Endodermal cell (in vitro differentiated cells): ENCODE results near the gene ALDH1A3. TPM values are rescaled to one million over a fixed set of nuclear protein-coding genes. Genes with fewer than 3 reads are reported as not detected.

Experiments used
- DNase-seq: peaks from one replicate; pipeline ENCODE4 v3.0.0-alpha.2; 2017
- H3K27ac ChIP-seq: 2 replicates; pipeline ENCODE4 v1.5.1; 2013; ENCODE audit warnings: mild to moderate bottlenecking, low read depth, low read length, moderate library complexity
- H3K27me3 ChIP-seq: 2 replicates; pipeline ENCODE4 v1.6.1; 2013; ENCODE audit warnings: mild to moderate bottlenecking, low read length, moderate library complexity; ENCODE audit not compliant: insufficient read depth, control insufficient read depth, poor library complexity, severe bottlenecking
- H3K36me3 ChIP-seq: 2 replicates; pipeline ENCODE4 v1.7.0; 2013; ENCODE audit warnings: mild to moderate bottlenecking, low read length, moderate library complexity; ENCODE audit not compliant: control insufficient read depth, insufficient read depth
- H3K4me1 ChIP-seq: one replicate; pipeline ENCODE4 v1.7.0; 2013; ENCODE audit warnings: low read length; ENCODE audit not compliant: control insufficient read depth, insufficient read depth
- H3K4me3 ChIP-seq: 2 replicates; pipeline ENCODE4 v1.5.1; 2013; ENCODE audit warnings: mild to moderate bottlenecking, low read length, moderate library complexity
- H3K9ac ChIP-seq: 2 replicates; pipeline ENCODE4 v1.6.1; 2013; ENCODE audit warnings: mild to moderate bottlenecking, low read length, moderate library complexity; ENCODE audit not compliant: poor library complexity, severe bottlenecking; ENCODE audit errors: extremely low read depth
- H3K9me3 ChIP-seq: 2 replicates; pipeline ENCODE4 v1.6.1; 2013; ENCODE audit warnings: mild to moderate bottlenecking, low read length, moderate library complexity; ENCODE audit not compliant: control insufficient read depth
- H3K27ac Mint-ChIP-seq: 2 replicates; pipeline ENCODE4 v1.8.0; 2020; ENCODE audit warnings: mixed read lengths
- H3K27me3 Mint-ChIP-seq: 2 replicates; pipeline ENCODE4 v1.8.0; 2021; ENCODE audit warnings: mild to moderate bottlenecking, mixed read lengths; ENCODE audit not compliant: insufficient read depth
- H3K36me3 Mint-ChIP-seq: 2 replicates; pipeline ENCODE4 v1.8.0; 2020; ENCODE audit warnings: low read depth, mixed read lengths
- H3K4me1 Mint-ChIP-seq: 2 replicates; pipeline ENCODE4 v1.8.0; 2020; ENCODE audit warnings: mixed read lengths
- H3K4me3 Mint-ChIP-seq: 2 replicates; pipeline ENCODE4 v1.8.0; 2020; ENCODE audit warnings: mild to moderate bottlenecking, moderate library complexity, mixed read lengths
- H3K9me3 Mint-ChIP-seq: 2 replicates; pipeline ENCODE4 v1.8.0; 2020; ENCODE audit warnings: mild to moderate bottlenecking, mixed read lengths
- WGBS, 2 experiments: methylation state at CpG; one replicate each; pipeline versions ENCODE4 v1.1.5 to v1.1.7; 2013; ENCODE audit warnings: missing lambda C conversion rate in 2 of 2, mixed read lengths in 1 of 2; ENCODE audit not compliant: insufficient coverage in 1 of 2, insufficient read length in 1 of 2; 5-methylcytosine and 5-hydroxymethylcytosine counted together
- long read RNA-seq, 4 experiments: library from polyadenylated mRNA in 2 of 4; library from RNA in 1 of 4; library from capped mRNA in 1 of 4; stranded (forward) in 3 of 4; unstranded in 1 of 4; transcript quantifications; one replicate each; pipeline ENCODE4 v2.0.0, GENCODE V29; 2020 to 2021; ENCODE audit warnings: inconsistent platforms in 1 of 4
- polyA plus RNA-seq, 2 experiments: library from polyadenylated mRNA; stranded (reverse); fragments of 50-300 nt; gene quantifications; one replicate each; pipeline ENCODE4 v1.2.3, GENCODE V29; 2013
- total RNA-seq, 2 donors: library from RNA; stranded (reverse); fragmentation: NEBNext Ultra II Directional in 1 of 2; extraction: Animal tissue kit (Norgen Biotek cat#: 25700) in 1 of 2; gene quantifications; 2 replicates in 1 of 2; 3 replicates in 1 of 2; pipeline ENCODE4 v1.2.1, GENCODE V29; 2021
- TF ChIP-seq, protein P1 (sequence below): fragments of 200-600 bp; sonication (generic); conservative IDR thresholded peaks from 2 replicates; pipeline ENCODE4 v1.5.0; 2021; ENCODE audit warnings: antibody characterized with exemption, mild to moderate bottlenecking

The ALDH1A3 gene
- 1 to 10 TPM; 6.9 to 7.3 TPM for total RNA-seq
- 2.3 TPM for polyA plus RNA-seq (2013, experiment 1 of 2)
- 3.1 TPM for polyA plus RNA-seq (2013, experiment 2 of 2)
- long read RNA-seq, experiment 1, partial matches to known transcripts, result 1 of 4 reads
- long read RNA-seq, experiment 1, other reads (novel, unspliced or antisense), result 2 of 4 reads
- long read RNA-seq, experiment 2, transcript ALDH1A3-201 (13 exons, 3,924 nt), result major isoform, 15 of 19 reads
- long read RNA-seq, experiment 2, partial matches to known transcripts, result 2 of 19 reads
- long read RNA-seq, experiment 2, other reads (novel, unspliced or antisense), result 1 of 19 reads
- long read RNA-seq, experiment 3, transcript ALDH1A3-201 (13 exons, 3,924 nt), result major isoform, 36 of 42 reads
- long read RNA-seq, experiment 3, partial matches to known transcripts, result 1 of 42 reads
- long read RNA-seq, experiment 3, other reads (novel, unspliced or antisense), result 4 of 42 reads
- long read RNA-seq, experiment 4, partial matches to known transcripts, result 1 of 2 reads
- long read RNA-seq, experiment 4, other reads (novel, unspliced or antisense), result 0 of 2 reads

DNA sequence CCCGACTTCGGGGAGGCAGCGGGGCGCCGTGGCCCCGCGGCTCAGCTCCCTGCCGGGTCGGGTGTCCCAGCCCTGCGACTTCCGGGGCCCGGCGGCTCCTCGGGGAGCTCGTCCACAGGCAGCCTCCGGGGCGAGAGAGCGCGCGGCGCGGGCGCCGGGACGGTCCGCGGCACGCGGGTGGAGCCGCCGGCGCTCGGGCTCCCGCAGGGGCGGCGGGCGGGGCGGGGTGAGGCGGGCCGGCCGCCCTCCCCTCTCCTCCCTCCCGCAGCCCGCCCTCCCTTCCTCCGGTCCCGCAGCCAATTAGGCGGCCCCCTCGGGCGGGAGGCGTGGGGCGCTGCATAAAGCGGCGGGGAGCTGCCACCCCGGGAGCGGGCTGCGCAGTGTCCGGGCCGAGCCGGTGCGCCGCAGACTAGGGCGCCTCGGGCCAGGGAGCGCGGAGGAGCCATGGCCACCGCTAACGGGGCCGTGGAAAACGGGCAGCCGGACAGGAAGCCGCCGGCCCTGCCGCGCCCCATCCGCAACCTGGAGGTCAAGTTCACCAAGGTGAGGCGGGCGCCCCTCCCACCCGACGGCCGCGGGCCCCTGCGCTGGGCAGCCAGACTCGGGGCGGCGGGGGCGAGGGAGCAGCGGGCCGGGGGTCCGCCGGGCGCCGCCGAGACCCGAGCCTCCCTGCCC is at the start of gene ALDH1A3:
ALDH1A3 (plus strand) TSS at position 368 of the 675 bp plus-strand sequence; CDS start at position 445, 77 bp downstream.
- peak; percentile 81 for DNase-seq
- peaks cover 50% of the 10 kb centered on the region for H3K27me3 ChIP-seq
- H3K9me3 ChIP-seq, result no peaks in the 10 kb centered on the region
- H3K4me1 Mint-ChIP-seq, result peaks cover 14% of the 10 kb centered on the region
- no peaks in the 10 kb centered on the region for H3K9me3 Mint-ChIP-seq
- WGBS, 2 experiments, result 0% methylated on average over 14 to 93 of the region's 93 CpGs
- H3K36me3 Mint-ChIP-seq, result no peaks in the 10 kb centered on the region
- H3K27ac ChIP-seq, result no peak within 1 kb of the TSS
- H3K9ac ChIP-seq, result peak within 1 kb of the TSS; percentile 11
- H3K4me3 Mint-ChIP-seq, result peak within 1 kb of the TSS; percentile 64
- no peaks in the 10 kb centered on the region for H3K36me3 ChIP-seq
- peaks cover 3% of the 10 kb centered on the region for H3K4me1 ChIP-seq
- peaks cover 65% of the 10 kb centered on the region for H3K27me3 Mint-ChIP-seq
- H3K27ac Mint-ChIP-seq, result no peak within 1 kb of the TSS
- TF ChIP-seq, protein P1, sequence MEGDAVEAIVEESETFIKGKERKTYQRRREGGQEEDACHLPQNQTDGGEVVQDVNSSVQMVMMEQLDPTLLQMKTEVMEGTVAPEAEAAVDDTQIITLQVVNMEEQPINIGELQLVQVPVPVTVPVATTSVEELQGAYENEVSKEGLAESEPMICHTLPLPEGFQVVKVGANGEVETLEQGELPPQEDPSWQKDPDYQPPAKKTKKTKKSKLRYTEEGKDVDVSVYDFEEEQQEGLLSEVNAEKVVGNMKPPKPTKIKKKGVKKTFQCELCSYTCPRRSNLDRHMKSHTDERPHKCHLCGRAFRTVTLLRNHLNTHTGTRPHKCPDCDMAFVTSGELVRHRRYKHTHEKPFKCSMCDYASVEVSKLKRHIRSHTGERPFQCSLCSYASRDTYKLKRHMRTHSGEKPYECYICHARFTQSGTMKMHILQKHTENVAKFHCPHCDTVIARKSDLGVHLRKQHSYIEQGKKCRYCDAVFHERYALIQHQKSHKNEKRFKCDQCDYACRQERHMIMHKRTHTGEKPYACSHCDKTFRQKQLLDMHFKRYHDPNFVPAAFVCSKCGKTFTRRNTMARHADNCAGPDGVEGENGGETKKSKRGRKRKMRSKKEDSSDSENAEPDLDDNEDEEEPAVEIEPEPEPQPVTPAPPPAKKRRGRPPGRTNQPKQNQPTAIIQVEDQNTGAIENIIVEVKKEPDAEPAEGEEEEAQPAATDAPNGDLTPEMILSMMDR, result no peak
- H3K4me3 ChIP-seq, result peak within 1 kb of the TSS; percentile 81

DNA sequence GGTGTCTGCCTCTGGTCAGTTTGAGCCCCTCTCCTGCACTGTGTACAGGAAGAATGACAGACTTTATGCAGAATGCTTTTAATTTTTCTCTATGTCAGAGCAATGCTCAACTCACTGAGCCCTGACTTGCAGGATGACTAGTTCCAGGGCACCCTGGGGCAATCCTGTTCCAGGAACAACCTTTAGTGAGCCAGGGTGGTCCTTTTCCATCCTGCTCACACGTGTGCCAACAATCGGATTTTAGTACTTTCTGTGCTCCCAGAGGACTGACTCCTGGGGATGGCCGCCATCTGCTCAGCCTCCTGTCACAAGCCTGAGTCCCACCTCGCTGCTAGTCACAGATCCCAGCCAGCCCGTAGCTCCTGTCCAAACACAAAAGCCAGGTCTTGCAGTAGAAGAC is 48.2 kb upstream of the ALDH1A3 start:
- WGBS, 2 experiments, result 84 to 88% methylated on average over 3 to 5 of the region's 5 CpGs
- Histone ChIP-seq H3K36me3 (no peaks in the 10 kb centered on the region), H3K27ac (no peak overlapping the region), H3K4me3 (no peak overlapping the region), H3K9ac (no peak overlapping the region), H3K4me1 (no peaks in the 10 kb centered on the region), H3K9me3 (peaks cover 7% of the 10 kb centered on the region), H3K27me3 (no peaks in the 10 kb centered on the region)
- TF ChIP-seq, protein P1, result no peak
- Mint-ChIP-seq H3K4me1 (peaks cover 15% of the 10 kb centered on the region), H3K9me3 (peaks cover 12% of the 10 kb centered on the region), H3K27me3 (no peaks in the 10 kb centered on the region), H3K36me3 (no peaks in the 10 kb centered on the region), H3K27ac (no peak overlapping the region), H3K4me3 (no peak overlapping the region)
- DNase-seq, result no peak

DNA sequence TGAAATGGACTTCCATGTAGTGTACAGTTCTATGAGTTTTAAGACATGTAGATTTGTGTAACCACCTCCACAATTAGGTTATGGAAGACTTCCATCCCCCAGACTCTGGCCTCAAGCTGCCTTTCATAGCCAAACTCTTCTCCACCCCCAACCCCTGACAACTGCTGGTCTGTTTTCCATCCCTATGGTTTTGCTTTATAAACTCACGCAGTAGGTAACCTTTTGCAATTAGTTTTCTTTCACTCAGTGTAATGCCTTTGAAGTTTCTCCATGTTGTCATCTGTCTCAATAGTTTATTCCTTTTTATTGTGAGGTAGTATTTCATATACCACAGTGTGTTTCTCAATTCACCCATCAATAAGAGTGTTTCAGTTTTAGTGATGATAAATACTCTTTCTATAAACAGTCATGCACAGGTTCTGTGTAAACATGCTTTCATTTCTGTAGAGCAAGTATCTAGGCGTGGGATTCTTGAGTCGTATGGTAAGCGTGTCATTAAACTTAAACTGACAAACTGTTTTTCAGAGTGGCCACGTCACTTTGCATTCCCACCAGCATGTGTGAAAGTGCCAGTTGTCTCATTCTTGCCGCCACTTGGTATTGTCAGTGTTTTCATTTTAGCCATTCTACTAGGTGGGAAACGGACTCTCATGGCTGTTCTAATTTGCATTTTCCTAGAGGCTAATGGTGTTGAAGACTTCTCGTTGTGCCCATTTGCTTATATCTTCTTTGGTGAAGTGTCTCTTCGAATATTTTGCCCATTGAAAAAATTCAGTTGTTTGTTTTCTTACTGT is 47.3 kb upstream of the ALDH1A3 start:
- no peaks in the 10 kb centered on the region for H3K36me3 Mint-ChIP-seq
- no peaks in the 10 kb centered on the region for H3K27me3 Mint-ChIP-seq
- peaks cover 15% of the 10 kb centered on the region for H3K4me1 Mint-ChIP-seq
- Histone ChIP-seq H3K4me3 (no peak overlapping the region), H3K9me3 (peaks cover 7% of the 10 kb centered on the region), H3K27ac (no peak overlapping the region), H3K36me3 (no peaks in the 10 kb centered on the region), H3K9ac (no peak overlapping the region), H3K27me3 (no peaks in the 10 kb centered on the region), H3K4me1 (no peaks in the 10 kb centered on the region)
- 93 to 96% methylated on average over 5 to 9 of the region's 9 CpGs for WGBS, 2 experiments
- no peak overlapping the region for H3K27ac Mint-ChIP-seq
- H3K4me3 Mint-ChIP-seq, result no peak overlapping the region
- H3K9me3 Mint-ChIP-seq, result peaks cover 12% of the 10 kb centered on the region
- TF ChIP-seq, protein P1, result no peak
- DNase-seq, result no peak
